Liver (tissue), 3 donors: ENCODE data around the gene SIGLEC14.

Experiments
- CTCF ChIP-seq: fragments of 150-350 bp; IDR thresholded peaks from 2 replicates; pipeline ENCODE4 v1.5.1; 2017; ENCODE audit warnings: improper control_type of control experiment, low read depth, low read length; ENCODE audit not compliant: missing input control
- EGR1 ChIP-seq, 2 donors: IDR thresholded peaks; 2 replicates each; pipeline ENCODE4 v1.6.1; 2016 to 2018; ENCODE audit warnings: antibody characterized with exemption in 2 of 2, low read depth in 2 of 2
- HNF4A ChIP-seq, 2 donors: conservative IDR thresholded peaks; 2 replicates each; pipeline ENCODE4 v1.6.1; 2016; ENCODE audit warnings: antibody characterized with exemption in 2 of 2, mild to moderate bottlenecking in 2 of 2
- MAX ChIP-seq: IDR thresholded peaks from 2 replicates; pipeline ENCODE4 v1.6.1; 2016; ENCODE audit warnings: antibody characterized with exemption
- RAD21 ChIP-seq, 2 donors: IDR thresholded peaks; 2 replicates each; pipeline ENCODE4 v1.6.1; 2016; ENCODE audit warnings: antibody characterized with exemption in 2 of 2, mild to moderate bottlenecking in 2 of 2
- REST ChIP-seq: IDR thresholded peaks from 2 replicates; pipeline ENCODE4 v1.6.1; 2016; ENCODE audit warnings: antibody characterized with exemption, mild to moderate bottlenecking
- RXRA ChIP-seq, 2 donors: IDR thresholded peaks; 2 replicates each; pipeline ENCODE4 v1.6.1; 2017 to 2018; ENCODE audit warnings: antibody characterized with exemption in 2 of 2, mild to moderate bottlenecking in 1 of 2
- SP1 ChIP-seq: IDR thresholded peaks from 2 replicates; pipeline ENCODE4 v1.6.1; 2018; ENCODE audit warnings: antibody characterized with exemption, mild to moderate bottlenecking
- TAF1 ChIP-seq: conservative IDR thresholded peaks from 2 replicates; pipeline ENCODE4 v1.6.1; 2016; ENCODE audit warnings: antibody characterized with exemption, mild to moderate bottlenecking
- ZBTB33 ChIP-seq: IDR thresholded peaks from 2 replicates; pipeline ENCODE4 v1.6.1; 2016; ENCODE audit warnings: antibody characterized with exemption
- donor health status: healthy.
- donor health status: healthy.

- TF ChIP-seq CTCF (peak; percentile 41), TAF1 (no peak), HNF4A (conservative IDR thresholded peaks at IDR 0.05) (no peak), REST (no peak), SP1 (no peak), EGR1 (IDR thresholded peaks at IDR 0.05; ENCODE audit: low read depth in 2 of 2) (no peak), MAX (no peak), RXRA (IDR thresholded peaks at IDR 0.05) (no peak), ZBTB33 (no peak), RAD21 (IDR thresholded peaks at IDR 0.05) (peak; percentile 55 to 70)
Observed at GRCh38 chr19:51660975-51661600, 14.5 kb upstream of the SIGLEC14 start.
